ENCODE measurements around the gene CLIC4.
"Not testable (repeated sequence)": the region's sequence is repeated elsewhere in the genome, so short reads cannot be mapped to it uniquely, and the experiment has no call there.

The CLIC4 gene

GRCh38 chr1:24745711-24746413, 615 bp downstream of the CLIC4 start:
- DNase-seq (ENCODE audit: low spot score), result peak; percentile 70

DNA sequence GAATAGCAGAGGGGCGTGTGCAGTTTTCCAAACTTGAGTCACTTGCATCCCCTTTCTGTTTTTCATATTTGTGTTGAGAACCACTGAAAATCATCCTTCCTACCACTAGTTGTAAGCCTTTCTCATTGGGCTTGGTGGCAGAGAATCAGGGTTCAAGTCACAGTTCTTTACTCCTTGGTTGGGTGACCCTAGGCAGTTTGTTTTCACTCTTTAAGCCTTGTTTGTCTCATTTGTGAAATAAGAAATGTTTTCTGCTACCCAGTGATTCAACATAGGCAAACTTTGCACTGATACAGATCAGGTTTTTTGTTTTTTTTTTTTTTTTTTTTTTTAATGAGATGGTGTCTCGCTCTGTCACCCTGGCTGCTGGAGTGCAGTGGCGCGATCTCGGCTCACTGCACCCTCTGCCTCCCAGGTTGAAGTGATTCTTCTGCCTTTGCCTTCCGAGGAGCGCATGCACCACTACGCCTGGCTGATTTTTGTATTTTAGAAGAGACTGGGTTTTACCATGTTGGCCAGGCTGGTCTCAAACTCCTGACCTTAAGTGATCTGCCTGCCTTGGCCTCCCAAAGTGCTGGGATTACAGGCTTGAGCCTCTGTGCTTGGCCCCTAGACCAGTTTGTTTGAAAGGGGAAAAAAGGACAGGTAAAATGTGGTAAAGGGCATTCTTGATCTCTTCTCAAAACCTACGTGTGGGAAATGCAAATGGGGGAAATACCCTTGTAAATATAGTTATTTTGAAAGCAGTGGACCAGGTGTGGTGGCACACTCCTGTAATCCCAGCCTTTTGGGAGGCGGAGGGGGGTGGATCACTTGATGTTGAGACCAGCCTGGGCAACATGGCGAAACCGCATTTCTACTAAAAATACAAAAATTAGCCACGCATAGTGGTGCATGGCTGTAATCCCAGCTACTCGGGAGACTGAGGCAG, 3.2 kb downstream of the CLIC4 start:
- no peak for DNase-seq (ENCODE audit: low spot score)

- no peak for DNase-seq (ENCODE audit: low spot score)
Observed at GRCh38 chr1:24749252-24749651, 4.0 kb downstream of the CLIC4 start.

DNA sequence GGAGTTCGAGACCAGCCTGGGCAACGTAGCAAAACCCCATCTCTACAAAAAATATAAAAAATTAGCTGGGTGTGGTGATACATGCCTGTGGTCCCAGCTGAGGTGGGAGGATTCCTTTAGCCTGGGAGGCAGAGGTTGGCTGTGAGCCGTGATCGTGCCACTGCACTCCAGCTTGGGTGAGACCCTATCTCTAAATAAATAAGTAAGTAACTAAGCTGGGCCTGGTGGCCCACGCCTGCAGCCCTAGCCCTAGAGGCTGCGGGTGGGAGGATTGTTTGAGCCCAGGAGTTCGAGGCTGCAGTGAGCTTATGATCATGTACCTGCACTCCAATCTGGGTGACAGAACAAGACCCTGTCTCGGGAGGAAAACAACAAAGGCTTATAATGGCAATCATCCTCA, 4.6 kb downstream of the CLIC4 start:
- no peak for DNase-seq (ENCODE audit: low spot score)

DNA sequence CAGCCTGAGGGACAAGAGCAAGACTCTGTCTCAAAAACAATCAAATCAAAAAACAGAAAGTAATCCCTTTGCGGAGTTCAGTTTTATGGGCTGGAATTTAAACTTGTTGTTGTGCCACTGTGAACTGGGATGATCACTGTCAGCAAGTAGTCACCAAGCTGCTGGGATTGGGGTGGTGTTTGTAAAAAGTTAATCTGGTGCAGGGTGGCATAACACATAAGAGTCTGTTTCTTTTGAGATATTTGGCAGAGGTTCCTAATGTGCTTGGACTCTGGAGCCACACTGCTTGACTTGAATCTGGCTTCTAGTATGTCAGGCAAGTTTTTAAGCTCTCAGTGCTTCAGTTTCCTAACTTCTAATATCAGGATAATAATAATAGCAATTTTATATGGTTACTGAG, 6.6 kb downstream of the CLIC4 start:
- DNase-seq (ENCODE audit: low spot score), result no peak

DNA sequence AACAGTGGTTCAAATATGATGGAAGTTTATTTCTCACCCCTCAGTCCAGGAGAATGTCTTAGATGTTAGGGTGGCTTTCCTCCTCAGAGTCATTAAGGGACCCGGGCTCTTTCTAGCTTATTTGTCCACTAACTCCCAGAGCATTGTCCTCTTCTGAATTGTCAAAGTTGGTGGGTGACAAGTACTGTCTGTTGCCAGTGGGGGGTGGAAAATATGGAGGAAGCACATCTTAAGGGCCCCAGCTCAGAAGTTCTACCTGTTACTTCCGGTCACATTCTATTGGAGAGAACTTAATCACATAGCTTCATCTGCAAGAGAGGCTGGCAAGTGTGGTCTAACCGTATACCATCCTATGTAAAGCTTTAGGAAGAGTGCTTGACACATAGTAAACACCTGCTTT, 7.1 kb downstream of the CLIC4 start:
- DNase-seq (ENCODE audit: low spot score), result no peak

GRCh38 chr1:24754229-24754628, 9.0 kb downstream of the CLIC4 start:
- DNase-seq (ENCODE audit: low spot score), result no peak

GRCh38 chr1:24755323-24755722, 10.1 kb downstream of the CLIC4 start:
- not testable (repeated sequence) for DNase-seq (ENCODE audit: low spot score)

DNA sequence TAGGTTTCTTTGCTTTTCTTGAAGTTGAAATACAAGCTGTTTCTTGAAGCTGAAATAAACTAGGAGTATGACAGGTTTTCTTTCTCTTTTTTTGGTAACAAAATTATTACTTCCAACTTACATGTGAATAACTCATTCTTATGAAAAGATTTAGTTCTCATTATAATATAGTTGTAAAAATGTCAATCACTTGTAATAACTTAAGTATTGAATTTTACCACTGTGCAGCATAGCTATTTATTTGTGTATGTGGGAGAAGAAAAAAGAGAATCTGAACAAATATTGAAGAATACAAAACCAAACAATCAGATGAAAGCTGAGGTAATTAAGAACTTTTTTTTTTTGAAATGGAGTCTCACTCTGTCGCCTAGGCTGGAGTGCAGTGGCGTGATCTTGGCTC, 11.1 kb downstream of the CLIC4 start:
- DNase-seq (ENCODE audit: low spot score), result no peak

- no peak for DNase-seq (ENCODE audit: low spot score)
Observed at GRCh38 chr1:24759492-24759891, 14.2 kb downstream of the CLIC4 start.

DNA sequence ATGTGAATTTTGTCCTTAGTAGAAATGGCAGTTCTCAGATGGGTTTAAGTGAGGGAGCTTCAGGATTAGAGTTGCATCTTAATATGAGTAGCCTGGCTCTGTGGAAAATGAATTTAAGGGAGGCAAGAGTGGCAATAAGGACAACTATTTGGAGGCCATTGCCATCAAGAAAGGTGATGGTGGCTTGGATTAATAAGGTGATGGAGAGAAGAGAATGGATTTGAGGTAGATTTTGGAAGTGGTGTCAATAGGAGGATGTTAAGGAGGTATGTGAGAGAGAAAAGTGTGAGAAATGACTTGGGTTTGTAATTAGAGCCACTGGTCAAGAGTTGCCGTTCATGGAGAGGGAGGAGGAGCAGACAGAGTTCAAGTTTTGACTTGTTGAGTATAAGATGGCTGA, 16.3 kb downstream of the CLIC4 start:
- DNase-seq (ENCODE audit: low spot score), result no peak

DNA sequence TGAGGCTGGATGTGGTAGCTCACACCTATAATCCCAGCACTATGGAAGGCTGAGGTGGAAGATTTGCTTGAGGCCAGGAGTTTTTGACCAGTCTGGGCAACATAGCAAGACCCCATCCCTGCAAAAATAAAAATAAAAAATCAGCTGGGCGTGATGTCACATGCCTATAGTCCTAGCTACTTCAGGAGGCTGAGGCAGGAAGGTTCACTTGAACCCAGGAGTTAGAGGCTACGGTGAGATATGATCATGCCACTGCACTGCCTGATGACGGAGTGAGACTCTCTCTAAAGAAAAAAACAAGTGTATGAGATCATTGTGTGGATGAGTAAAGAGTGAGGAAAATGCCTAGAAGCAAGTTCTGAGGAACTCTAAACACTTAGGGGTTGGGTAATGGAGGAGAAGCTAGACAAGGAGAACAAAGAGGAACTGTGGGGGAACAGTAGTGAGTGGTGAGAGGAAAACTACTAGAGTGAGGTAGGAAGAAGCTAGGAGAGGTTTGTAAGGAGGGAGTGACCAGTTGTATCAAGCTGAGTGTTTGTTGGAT, 17.0 kb downstream of the CLIC4 start:
- DNase-seq (ENCODE audit: low spot score), result no peak

- DNase-seq (ENCODE audit: low spot score), result no peak
Observed at GRCh38 chr1:24763671-24764070, 18.4 kb downstream of the CLIC4 start.

- DNase-seq (ENCODE audit: low spot score), result no peak
Observed at GRCh38 chr1:24764439-24764838, 19.2 kb downstream of the CLIC4 start.

DNA sequence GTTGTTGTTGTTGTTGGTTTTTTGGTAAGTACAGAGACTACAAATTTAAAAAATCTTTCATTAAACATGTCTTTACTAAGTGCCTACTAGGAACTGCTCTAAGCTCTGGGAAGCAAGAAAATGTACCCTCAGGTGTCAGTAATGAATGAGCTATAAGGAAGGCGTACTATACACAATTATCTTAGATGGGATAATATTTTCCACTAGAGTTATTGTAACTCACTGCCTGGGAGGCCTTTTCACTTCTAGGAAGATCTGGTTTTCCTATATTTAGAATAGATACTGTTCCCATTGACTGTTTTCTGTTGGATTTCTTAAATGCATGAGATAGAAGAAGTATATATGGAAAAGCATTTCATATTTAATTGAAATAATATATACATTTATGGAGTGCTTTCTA, 19.6 kb downstream of the CLIC4 start:
- no peak for DNase-seq (ENCODE audit: low spot score)

GRCh38 chr1:24765308-24765988, 20.2 kb downstream of the CLIC4 start:
- no peak for DNase-seq (ENCODE audit: low spot score)

- DNase-seq (ENCODE audit: low spot score), result no peak
Observed at GRCh38 chr1:24767351-24767750, 22.1 kb downstream of the CLIC4 start.

- no peak for DNase-seq (ENCODE audit: low spot score)
Observed at GRCh38 chr1:24768873-24769605, 23.8 kb downstream of the CLIC4 start.

DNA sequence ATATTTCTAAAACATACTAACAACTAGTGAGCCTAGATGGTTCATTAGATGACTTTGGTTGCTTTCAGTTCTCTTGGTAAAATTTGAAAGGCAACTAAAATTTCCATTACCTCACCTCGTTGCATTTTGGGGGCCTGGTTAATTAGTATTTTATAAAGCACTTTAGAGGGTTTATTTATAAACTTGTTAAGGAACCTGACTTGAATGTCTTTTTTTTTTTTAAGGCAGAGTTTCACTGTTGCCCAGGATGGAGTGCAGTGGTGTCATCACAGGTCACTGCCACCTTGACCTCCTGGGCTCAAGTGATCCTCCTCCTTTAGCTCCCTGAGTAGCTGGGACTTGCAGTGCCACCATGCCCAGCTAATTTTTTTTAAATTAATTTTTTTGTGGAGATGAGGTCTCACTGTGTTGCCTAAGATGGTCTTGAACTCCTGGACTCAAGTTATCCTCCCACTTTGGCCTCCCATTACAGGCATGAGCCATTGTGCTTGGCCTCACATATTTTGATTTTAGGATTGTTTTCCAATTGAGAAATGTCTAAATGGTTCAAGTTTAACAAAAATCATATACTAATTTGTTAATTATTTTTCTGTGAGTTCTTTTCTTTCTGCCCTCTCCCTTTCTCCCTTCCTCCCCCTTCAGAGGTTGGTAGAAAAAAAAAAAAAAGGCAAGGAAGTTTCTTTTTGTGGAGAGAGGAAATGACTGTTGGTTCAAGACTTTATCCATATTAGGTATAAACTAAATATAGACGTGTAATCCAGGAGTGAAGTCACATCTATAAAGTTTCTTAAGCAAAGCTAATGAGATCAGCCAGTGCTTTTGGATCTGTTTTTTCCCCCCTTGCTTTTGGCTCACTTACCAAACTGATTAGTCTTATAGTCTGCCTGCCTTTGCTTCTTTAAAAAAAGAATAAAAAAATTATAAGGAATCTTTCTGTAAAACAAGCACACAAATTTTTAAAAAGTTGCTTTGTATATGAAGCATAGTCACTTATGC, 24.7 kb downstream of the CLIC4 start:
- DNase-seq (ENCODE audit: low spot score), result no peak

- DNase-seq (ENCODE audit: low spot score), result no peak
Observed at GRCh38 chr1:24770881-24771280, 25.6 kb downstream of the CLIC4 start.

- DNase-seq (ENCODE audit: low spot score), result no peak
Observed at GRCh38 chr1:24771574-24771973, 26.3 kb downstream of the CLIC4 start.
